ENCODE results near the gene SEMA3D.

- TF ChIP-seq MAFK (IDR thresholded peaks at IDR 0.05; ENCODE audit: low read depth, low read length) = no peak
- TF ChIP-seq FOS (IDR thresholded peaks at IDR 0.05; ENCODE audit: low read depth, low read length) = no peak
- no peak for TF ChIP-seq POLR2A (IDR thresholded peaks at IDR 0.05; ENCODE audit: low read depth, low read length)
- no peak for TF ChIP-seq SMC3 (IDR thresholded peaks at IDR 0.05; ENCODE audit: low read depth, low read length)
- no peak for TF ChIP-seq CTCF (conservative IDR thresholded peaks at IDR 0.05; ENCODE audit: low read depth, low read length)
- no peak for TF ChIP-seq CEBPB (IDR thresholded peaks at IDR 0.05; ENCODE audit: low read depth, low read length)
- no peak for TF ChIP-seq RFX5 (IDR thresholded peaks at IDR 0.05; ENCODE audit: low read depth, low read length)
- no peak for TF ChIP-seq RAD21 (IDR thresholded peaks at IDR 0.05; ENCODE audit: low read length)
- TF ChIP-seq NFE2L2 (IDR thresholded peaks at IDR 0.05; ENCODE audit: low read depth, low read length) = no peak
- TF ChIP-seq MXI1 (IDR thresholded peaks at IDR 0.05; ENCODE audit: borderline replicate concordance, low read depth, low read length) = no peak
- TF ChIP-seq ELK1 (IDR thresholded peaks at IDR 0.05; ENCODE audit: borderline replicate concordance, low read depth, low read length) = no peak
- no peak for TF ChIP-seq CHD1 (IDR thresholded peaks at IDR 0.05; ENCODE audit: low read depth, low read length)
- TF ChIP-seq USF2 (IDR thresholded peaks at IDR 0.05; ENCODE audit: low read depth, low read length) = no peak
Observed at GRCh38 chr7:85183296-85183695, 3.6 kb downstream of the SEMA3D start.
